Right lobe of liver (tissue), 6 donors: ENCODE results near the gene CEP76. TPM values are rescaled to one million over a fixed set of nuclear protein-coding genes. Genes with fewer than 3 reads are reported as not detected.

Source experiments
- ATAC-seq, 4 donors: fragments of 200-7000 bp; cut with Tn5 transposase; one replicate each; pipeline ENCODE4 v1.9.1; 2020; ENCODE audit warnings: mild to moderate bottlenecking in 4 of 4, moderate library complexity in 4 of 4
- DNase-seq, 3 donors: peaks; one replicate each; pipeline ENCODE4 v3.0.0-alpha.2; 2020
- H3K27ac ChIP-seq, 3 donors: fragments of 200-600 bp; one replicate each; pipeline ENCODE4 v1.8.0; 2022
- H3K27me3 ChIP-seq, 2 donors: fragments of 200-600 bp; one replicate each; pipeline ENCODE4 v1.8.0; 2022
- H3K36me3 ChIP-seq, 4 donors: fragments of 200-600 bp; sonication (generic) in 1 of 4; one replicate each; pipeline versions ENCODE4 v1.5.1 to v1.8.0; 2017 to 2022; ENCODE audit warnings: control low read depth in 1 of 4
- H3K4me1 ChIP-seq, 4 donors: fragments of 200-600 bp; sonication (generic) in 1 of 4; one replicate each; pipeline versions ENCODE4 v1.5.1 to v1.8.0; 2017 to 2022; ENCODE audit warnings: control low read depth in 1 of 4
- H3K4me3 ChIP-seq, 3 donors: fragments of 200-600 bp; one replicate each; pipeline ENCODE4 v1.8.0; 2022
- H3K9me3 ChIP-seq, 4 donors: fragments of 200-600 bp; sonication (generic) in 1 of 4; one replicate each; pipeline versions ENCODE4 v1.5.1 to v1.8.0; 2017 to 2022; ENCODE audit warnings: control low read depth in 1 of 4
- CTCF ChIP-seq, 4 donors: fragments of 200-600 bp in 3 of 4; fragments of 450-650 bp in 1 of 4; IDR thresholded peaks; one replicate each; pipeline versions ENCODE4 v1.5.1 to v1.8.0; 2016 to 2022; ENCODE audit warnings: antibody characterized with exemption in 4 of 4, mild to moderate bottlenecking in 2 of 4
- POLR2A ChIP-seq: fragments of 450-650 bp; IDR thresholded peaks from one replicate; pipeline ENCODE4 v1.6.1; 2017; ENCODE audit warnings: antibody characterized with exemption, mild to moderate bottlenecking
- WGBS: methylation state at CpG from one replicate; pipeline ENCODE4 v1.1.6; 2018; ENCODE audit warnings: low coverage, low lambda C conversion rate; ENCODE audit not compliant: insufficient coverage; ENCODE audit errors: missing lambda C conversion rate; 5-methylcytosine and 5-hydroxymethylcytosine counted together
- intact Hi-C, 2 donors: fragments of 100-400 bp; cut with DNase I; formaldehyde crosslinking; loops; one replicate each; pipeline versions ENCODE4 v1.11.2 to v1.14.1; 2022
- total RNA-seq, 6 experiments: library from RNA; depleted of rRNA in 2 of 6; stranded (reverse); fragments of >200 nt in 2 of 6; fragmentation: NEBNext Ultra II Directional in 3 of 6; extraction: Animal tissue kit (Norgen Biotek cat#: 25700) in 3 of 6; gene quantifications; one replicate each; pipeline versions ENCODE4 v1.1.0 to v1.2.4, GENCODE V29; 2016 to 2023
- donor health status: DM: no; HTN: yes; CAD: no.
- donor health status: DM: no; HTN: no; CAD: no.
- donor health status: DM: no; HTN: no; CAD: no.
- donor health status: DM: no; HTN: yes; CAD: no.
- donor health status: DM: no; HTN: yes; CAD: no.

Gene CEP76
- total RNA-seq, 6 experiments from 2014 or later, result 2.1 to 5.6 (median 3.7) TPM

- H3K36me3 ChIP-seq, result no peaks in the 10 kb centered on the region
- DNase-seq, result no peak
- TF ChIP-seq CTCF (IDR thresholded peaks at IDR 0.05) (no peak), POLR2A (no peak)
- intact Hi-C loops, result no loop called here
- H3K4me3 ChIP-seq, result no peak overlapping the region
- H3K4me1 ChIP-seq, result no peaks in the 10 kb centered on the region
- WGBS, result 65% methylated on average over 4 of the region's 14 CpGs
- ATAC-seq, result no peak
- no peaks in the 10 kb centered on the region for H3K27me3 ChIP-seq
- no peaks in the 10 kb centered on the region for H3K9me3 ChIP-seq
- H3K27ac ChIP-seq, result no peak overlapping the region
These were observed 47.7 kb upstream of the CEP76 start for GRCh38 chr18:12750076-12750714.

GRCh38 chr18:12749121-12749520 lies 46.6 kb upstream of the CEP76 start:
- Histone ChIP-seq H3K27ac (no peak overlapping the region), H3K4me1 (no peaks in the 10 kb centered on the region), H3K4me3 (no peak overlapping the region), H3K27me3 (no peaks in the 10 kb centered on the region), H3K36me3 (no peaks in the 10 kb centered on the region), H3K9me3 (no peaks in the 10 kb centered on the region)
- WGBS, result 72% methylated on average over 10 of the region's 13 CpGs
- intact Hi-C loops, result loop anchor here in 1 of 2 donors (5.0 kb wide), 1 partner anchor 183 kb away; no protein-coding TSS in a partner anchor
- TF ChIP-seq POLR2A (no peak), CTCF (IDR thresholded peaks at IDR 0.05) (no peak)
- DNase-seq, result no peak
- no peak for ATAC-seq

DNA sequence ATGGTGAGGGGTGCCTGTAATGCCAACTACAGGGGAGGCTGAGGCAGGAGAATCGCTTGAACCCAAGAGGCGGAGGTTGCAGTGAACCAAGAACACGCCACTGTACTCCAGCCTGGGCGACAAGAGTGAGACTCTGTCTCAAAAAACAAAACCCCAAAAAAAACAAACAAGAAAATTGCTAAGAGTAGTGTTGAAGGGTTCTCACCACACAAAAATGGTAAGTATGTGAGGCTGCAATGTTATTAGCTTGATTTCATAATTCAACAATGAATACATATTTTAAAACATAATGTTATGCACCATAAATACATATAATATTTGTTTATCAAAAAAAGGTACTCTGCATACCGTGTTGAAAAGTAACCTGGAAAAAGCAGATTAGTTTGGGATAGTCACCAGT lies 46.1 kb upstream of the CEP76 start:
- WGBS, result 81% methylated on average over 5 of the region's 5 CpGs
- no peak for TF ChIP-seq POLR2A
- no peak for TF ChIP-seq CTCF (IDR thresholded peaks at IDR 0.05)
- H3K9me3 ChIP-seq, result no peaks in the 10 kb centered on the region
- H3K36me3 ChIP-seq, result no peaks in the 10 kb centered on the region
- H3K4me1 ChIP-seq, result no peaks in the 10 kb centered on the region
- no peaks in the 10 kb centered on the region for H3K27me3 ChIP-seq
- ATAC-seq (no peak), DNase-seq (no peak)
- no peak overlapping the region for H3K4me3 ChIP-seq
- no peak overlapping the region for H3K27ac ChIP-seq
- intact Hi-C loops, result loop anchor here in 1 of 2 donors (5.0 kb wide), 1 partner anchor 184 kb away; no protein-coding TSS in a partner anchor

GRCh38 chr18:12747530-12748315 lies 45.2 kb upstream of the CEP76 start:
- intact Hi-C loops, result loop anchor here in 1 of 2 donors (5.0 kb wide), 1 partner anchor 185 kb away; no protein-coding TSS in a partner anchor

More at GRCh38 chr18:12747530-12748315, 45.2 kb upstream of the CEP76 start:
- Histone ChIP-seq H3K9me3 (no peaks in the 10 kb centered on the region), H3K27me3 (no peaks in the 10 kb centered on the region), H3K4me1 (no peaks in the 10 kb centered on the region), H3K36me3 (no peaks in the 10 kb centered on the region), H3K4me3 (no peak overlapping the region), H3K27ac (no peak overlapping the region)
- TF ChIP-seq POLR2A (no peak), CTCF (IDR thresholded peaks at IDR 0.05) (no peak)
- no peak for ATAC-seq
- DNase-seq, result no peak
- 69% methylated on average over 4 of the region's 8 CpGs for WGBS
